ENCODE results near the gene PVALB.

The PVALB gene

DNA sequence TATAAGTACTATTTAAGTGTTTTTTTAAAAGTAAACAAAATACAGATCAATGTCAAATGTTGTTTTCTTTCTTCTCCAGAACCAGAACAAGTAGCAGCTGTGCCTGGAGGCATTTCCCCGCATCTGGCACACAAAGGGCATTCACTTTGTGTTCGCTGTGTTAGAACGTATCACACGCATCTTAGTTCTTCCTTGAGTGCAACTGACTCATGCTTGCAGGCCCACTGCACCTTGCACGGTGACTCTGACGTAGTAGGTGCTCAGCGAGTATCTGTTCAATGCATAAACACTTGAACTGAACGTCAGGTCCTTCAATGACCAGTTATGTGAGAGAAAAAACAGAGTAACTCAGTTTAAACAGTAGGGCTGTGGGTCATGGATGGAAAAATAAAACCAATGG, 44.4 kb downstream of the PVALB start:
- DNase-seq (ENCODE audit: low spot score) = no peak

DNA sequence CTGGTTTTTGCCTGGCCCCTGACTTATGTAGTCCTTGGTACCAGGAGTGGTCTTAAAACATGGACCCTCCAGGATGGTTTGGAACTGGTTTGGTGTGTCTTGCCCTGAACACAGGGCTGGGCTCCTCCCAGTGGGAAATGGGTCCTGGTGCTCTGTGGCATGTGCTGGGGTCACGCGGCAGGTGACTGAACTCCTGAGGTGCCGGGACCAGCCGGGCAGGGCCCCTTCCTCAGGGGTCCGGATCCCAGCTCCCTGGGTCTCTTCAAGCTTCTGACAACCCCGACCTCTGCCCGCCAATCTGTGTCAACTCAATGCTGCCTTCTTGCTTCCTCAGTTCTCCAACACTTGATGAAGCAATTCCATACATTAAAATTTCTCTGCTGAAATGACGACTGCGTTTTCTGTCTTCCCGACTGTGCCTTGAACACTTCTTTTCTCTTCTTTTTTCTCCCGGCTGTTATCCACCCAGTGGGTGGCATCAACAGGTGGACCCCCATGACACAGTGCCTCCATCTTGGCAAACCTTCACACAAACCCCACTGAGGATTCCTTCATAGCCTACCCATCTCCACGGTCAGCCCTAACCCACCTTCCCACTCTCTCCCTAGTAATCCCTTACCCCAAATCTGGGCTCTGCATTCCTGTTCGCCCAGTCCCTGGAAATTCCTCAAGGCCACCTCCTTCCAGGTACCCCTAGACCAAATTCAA, 45.3 kb downstream of the PVALB start:
- DNase-seq (ENCODE audit: low spot score) = no peak

DNA sequence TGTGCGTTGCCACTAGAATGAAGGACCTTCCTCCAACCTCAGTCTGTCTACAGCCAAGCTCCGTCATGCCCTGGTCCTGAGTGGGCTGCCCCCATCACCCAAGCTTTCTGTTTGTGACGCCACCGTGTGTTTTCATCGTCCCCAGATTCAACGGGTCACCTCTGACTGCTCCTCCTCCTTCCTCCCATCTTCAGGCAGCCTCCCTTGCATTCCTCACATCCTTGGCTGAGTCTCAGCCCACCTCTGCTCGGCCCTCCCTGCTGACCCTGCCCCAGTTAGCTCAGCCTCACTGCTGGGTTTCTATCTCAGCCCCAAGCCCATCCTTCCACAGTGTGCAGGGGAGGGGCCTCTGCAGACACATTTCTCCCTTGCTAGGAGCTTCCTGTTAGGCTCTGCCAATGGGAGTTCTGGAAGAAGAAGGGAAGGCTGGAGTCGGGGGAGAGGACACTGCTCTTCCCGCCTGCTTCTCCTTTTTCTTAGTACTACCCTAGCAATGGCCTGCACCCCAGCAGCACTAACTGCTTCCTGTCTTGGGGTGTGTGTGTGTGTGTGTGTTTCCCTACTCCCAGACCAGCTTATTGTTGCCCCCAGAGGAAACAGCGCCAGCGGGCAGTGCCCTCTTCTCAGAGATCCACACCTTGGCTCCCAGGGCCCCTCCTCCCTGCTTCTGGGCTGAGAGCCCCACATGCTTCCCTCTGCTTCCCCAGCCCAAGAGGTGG, 46.2 kb downstream of the PVALB start:
- no peak for DNase-seq (ENCODE audit: low spot score)

DNA sequence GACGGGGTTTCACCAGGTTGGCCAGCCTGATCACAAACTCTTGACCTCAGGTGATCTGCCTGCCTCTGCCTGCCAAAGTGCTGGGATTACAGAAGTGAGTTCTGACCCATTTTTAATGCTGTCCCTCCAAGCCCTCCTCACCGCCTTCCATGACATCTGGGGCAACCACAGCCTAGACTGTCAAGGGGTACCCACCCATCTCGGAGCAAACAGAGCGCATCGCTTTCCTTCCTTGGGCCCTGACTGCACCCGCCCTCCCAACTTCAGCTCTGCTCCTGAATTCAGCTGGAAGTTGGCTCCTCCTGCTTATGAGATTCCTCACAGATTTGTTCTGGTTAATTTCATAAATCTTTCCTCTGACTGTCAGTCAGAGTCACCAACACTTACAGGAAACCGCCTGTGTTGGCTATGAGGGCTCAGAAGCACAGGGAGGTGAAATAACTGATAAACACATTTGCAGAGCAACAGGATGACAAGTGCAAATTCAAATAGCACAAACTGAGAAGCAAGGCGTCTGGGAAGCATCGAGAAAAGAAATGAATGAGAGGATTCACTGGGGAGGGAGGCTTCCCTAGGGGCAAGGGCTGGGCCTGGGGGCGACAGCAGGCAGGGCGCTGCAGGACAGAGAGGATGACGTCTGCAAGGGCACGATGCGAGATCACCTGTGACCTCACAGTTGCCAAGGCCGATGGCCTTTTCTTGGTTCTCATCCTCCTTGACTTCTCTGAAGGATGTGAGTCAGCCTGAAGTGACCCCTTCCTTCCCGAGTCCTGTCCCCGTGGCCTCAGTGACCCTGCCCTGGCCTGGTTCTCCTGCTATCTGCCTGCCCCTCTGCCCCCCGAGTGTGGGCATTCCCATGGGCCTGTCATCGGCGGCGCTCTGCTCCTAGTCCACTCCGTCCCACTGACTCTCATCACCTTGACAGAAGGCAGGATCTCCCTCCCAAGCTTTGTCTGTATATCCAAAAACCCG, 47.0 kb downstream of the PVALB start:
- DNase-seq (ENCODE audit: low spot score) = no peak

DNA sequence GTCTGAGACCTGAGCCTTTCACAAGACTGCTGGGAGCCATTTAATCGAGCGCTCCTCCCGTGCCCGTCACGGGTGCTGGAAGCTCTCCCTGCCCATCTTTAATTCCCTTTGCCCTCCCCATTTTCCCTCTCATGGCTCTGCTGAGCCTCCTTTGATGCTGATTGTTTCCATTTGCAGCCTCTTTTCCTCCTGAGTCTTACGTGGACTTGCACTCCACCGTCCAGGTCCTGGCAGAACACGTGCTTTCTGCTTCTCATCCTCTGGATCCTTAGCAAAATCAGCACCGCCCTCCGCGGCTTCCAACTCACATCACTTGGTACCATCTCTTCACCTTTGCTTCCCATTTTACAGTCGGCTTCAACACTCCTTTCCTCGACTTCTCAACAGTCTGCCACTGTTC, 48.2 kb downstream of the PVALB start:
- DNase-seq (ENCODE audit: low spot score) = no peak

DNA sequence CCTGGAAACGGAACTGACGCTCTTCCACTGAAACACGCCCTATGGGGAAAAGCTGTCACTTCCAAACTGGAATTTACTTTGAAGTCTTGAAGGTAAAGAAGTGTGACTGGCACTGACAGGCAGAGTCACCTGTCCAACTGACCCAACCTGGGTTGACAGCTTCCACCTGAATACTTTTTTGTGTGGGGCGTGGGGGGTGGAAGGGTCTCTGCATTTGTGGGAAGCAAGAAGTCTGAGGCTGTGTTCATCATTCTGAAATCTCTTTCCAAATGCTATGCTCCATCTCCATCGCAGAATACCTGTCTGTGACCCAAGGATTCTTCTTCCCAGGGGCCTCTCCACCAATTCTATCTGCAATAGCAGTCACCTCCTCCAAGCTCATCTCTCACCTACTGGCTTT, 48.7 kb downstream of the PVALB start:
- no peak for DNase-seq (ENCODE audit: low spot score)

DNA sequence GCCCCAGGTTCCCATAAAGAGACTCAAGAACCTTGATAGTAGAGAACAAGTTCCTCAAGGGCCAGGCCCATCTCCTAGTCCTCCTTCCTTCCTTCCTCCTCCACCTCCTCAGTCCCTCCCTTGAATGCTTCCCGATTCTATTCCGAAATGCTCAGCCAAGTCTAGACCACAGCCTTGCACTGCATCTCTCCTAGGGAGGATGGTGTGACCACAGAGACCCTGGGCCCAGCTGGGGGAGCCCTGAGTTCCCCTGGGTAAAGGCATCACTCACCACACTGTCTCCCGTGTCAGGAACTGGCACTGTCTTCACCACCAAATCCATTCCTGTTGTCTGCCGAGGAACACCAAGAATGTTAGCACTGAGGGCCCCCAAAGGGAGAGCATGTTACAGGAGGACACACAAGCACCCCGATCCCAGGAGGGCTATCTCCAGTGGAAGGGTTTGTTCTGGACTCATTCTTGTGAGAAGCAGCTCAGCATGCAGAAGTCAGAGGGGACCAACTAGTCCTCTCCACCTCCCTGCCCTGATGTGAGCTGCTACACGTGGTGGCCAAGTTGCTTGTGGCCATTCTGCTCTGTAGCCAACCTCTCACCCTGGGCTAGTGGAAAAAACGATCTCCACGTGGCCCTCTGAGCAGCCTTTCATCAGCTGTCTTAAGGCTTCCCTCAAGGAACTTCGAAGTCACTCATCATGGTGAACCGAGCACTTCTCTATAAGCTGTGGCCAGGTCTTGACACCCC, 49.6 kb downstream of the PVALB start:
- DNase-seq (ENCODE audit: low spot score) = no peak

DNA sequence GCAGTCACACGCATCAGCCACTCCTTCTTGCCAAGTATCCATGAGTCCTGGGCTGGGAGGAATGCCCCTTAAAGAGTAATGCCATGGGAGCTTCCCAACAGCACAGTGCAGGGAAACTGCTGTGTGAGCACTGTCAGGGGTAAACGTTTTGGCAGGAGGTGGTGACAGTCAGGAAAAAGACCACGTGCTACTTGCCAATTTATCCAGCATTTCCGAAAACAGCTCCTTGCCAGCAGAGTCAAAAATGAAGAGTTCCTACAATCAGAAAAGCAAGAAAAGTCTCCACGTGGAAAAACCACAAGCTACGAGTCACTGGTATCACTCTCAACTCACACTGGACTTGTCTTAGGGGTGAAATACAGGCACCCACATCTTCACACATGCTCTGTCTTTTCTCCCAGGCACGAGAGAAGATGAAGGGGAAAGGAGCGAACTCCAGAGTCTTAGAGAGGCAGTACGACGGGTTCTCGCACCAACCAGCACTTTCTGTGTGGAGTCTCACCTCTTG, 50.8 kb downstream of the PVALB start:
- no peak for DNase-seq (ENCODE audit: low spot score)

DNA sequence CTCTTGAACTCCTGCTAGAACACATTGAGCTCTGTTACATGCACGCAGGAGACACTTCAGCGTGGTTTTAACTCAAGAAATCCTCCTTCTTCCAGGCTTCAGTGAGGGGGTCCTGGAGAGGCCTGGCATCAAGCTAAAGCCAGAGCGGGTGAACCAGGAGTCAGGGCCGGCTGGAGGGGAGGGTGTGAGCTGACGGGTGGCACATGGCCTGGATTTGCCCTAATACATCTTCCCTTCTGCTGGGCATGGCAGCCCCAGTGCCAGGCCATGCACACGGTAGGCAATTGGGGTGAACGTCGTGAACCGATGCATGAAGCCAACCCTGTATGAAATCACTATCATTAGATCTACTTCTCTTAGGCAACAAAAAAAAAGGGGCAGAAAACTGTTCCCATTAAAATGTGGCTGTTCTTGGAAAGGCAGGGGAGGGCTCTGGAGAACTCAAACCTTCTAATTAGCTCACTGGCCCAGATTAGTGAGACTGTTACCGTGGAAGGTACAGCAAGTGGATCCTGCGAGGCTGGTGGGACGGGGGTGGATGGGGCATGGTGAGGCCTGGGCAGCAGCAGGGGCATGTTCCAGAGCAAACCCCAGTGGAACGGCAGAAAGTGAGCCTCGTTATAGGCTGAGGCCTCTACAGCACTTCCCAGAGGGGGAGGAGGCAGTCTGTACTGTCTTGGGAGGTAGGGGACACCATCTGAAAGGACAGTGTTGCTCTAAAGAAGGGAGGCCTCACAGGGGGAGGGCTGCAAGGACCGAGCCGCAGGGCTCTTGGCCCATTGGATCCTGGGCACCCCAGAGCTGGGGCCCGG, 51.5 kb downstream of the PVALB start:
- no peak for DNase-seq (ENCODE audit: low spot score)

DNA sequence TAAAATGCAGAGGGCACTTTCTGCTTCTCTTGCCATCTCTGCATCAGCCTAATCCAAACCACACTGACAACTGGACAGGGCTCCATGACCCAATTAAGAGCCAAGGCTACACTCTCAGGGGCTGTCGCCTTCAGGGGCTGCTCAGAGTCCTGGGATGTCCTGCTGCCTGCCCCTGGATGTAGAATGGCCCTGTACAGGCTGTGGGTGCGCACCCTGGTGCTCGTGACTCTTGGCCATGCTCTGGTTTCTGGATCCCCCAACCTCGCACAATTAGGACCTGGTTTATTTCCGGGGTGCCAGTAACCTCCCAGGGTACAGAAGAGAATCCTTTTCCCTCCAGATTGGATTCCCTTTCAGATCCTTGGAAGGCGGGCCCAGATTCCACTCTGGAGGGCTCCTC, 52.2 kb downstream of the PVALB start:
- no peak for DNase-seq (ENCODE audit: low spot score)

DNA sequence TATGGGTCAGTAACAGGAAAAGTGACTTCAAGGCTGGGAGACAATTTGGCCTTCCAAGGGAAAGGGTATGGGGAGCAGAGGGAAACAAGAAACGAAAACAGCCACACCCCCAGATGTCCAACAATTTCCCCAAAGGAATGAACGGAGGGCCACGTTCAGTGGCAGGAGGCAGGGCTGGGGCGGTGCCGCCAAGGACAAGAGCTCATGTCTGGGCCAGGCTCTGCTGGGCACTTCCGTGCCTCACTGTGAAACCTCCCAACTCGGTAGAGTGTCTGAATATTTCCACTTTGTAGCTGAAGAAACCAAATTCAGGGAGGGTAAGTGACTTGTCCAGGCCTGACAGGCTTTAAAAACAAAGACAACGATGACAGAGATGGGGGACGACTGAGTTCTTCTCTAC, 52.8 kb downstream of the PVALB start:
- no peak for DNase-seq (ENCODE audit: low spot score)

DNA sequence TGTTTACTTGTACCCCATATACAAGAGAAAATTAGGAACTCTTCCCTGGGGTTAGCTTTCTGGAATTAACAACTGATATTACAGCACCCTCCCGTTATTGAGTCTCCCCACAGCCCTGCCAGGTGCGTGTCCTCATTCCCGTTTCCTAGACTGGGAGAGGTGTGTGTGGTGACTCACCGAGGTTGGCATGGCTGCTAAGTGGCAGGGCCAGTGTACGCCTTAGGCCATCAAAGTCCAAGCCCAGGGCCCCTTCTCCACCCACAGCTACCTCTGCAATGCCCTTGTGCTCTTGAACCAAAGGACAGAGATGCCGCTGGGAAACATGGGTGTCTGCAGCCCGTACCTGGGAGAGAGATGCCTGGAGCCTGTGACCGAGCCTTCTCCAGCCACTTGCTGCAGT, 53.3 kb downstream of the PVALB start:
- no peak for DNase-seq (ENCODE audit: low spot score)

DNA sequence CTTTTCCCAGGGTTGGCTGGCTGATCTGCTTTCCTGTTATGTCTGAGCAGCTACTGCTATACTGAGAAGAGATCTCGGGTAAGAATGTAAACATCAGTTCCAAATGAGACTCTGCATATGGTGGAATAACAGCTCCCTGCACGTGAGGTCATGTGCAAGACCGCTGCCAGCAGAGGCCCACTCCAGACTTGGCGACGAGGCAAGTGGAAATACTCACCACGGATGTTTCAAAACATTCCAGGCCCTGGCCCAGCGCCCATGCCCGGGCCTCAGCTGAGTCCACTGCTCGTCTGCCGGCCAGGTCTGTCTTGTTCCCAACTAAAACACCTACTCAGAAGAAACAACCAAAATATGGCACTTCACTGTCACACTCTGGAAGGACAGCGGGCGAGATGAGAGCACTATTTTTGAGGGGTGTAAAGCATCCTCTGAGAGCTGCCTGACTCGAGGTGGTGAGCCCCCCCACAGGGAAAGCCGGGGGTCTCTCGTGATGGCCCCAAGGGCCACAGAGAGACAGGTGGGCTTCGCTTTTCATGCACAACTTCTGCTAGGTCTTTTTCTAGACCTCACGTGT, 54.1 kb downstream of the PVALB start:
- no peak for DNase-seq (ENCODE audit: low spot score)

DNA sequence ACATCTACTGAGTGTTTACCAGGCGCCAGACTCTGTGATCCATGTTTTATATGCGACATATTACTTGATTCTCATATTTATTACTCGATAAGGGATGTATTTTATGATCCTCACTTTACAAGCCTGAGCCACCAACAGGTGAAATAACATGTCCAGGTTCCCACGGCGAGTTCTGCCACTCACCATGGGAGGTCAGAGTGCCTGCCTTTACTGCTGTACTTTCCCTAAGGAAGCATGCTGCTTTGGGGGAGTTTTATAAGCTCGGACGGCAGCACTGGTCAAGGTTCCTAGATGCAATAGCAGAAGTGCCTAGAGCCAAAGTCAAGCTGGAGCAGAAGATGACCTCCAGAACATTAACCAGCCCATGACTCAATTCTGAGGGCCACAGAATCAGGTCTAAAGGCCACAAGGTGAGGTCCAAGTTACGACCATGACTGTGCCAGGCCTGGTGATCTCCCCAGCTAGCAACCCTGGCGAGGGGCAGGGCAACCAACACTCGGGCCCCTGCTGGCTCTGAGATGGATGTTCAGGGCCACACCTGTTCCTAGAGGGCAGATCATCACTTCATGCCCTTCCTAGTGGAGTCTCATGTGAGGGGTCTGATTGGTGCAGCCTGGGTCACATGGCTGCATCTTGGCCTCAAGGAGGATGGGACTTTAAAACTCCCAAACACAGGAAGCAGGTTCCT, 55.1 kb downstream of the PVALB start:
- no peak for DNase-seq (ENCODE audit: low spot score)

DNA sequence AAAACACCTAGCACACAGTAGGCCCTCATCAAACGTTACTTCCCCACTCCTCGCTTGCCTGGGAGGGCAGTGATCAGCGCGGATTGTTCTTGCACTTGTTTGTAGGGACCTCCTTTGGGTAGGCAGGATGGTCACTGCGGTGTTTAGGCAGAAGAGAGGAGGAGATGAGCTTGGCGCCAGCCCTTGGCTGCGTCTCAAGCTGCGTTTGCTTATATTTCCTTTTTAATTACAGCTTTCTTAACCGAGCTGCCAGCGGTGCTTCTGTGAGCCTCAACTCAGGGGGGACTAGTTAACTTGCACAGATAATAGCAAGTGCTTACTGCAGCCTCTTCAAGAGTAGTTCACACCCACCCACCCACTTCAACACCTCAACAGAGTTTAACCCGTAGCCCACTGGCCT, 56.0 kb downstream of the PVALB start:
- DNase-seq (ENCODE audit: low spot score) = no peak

DNA sequence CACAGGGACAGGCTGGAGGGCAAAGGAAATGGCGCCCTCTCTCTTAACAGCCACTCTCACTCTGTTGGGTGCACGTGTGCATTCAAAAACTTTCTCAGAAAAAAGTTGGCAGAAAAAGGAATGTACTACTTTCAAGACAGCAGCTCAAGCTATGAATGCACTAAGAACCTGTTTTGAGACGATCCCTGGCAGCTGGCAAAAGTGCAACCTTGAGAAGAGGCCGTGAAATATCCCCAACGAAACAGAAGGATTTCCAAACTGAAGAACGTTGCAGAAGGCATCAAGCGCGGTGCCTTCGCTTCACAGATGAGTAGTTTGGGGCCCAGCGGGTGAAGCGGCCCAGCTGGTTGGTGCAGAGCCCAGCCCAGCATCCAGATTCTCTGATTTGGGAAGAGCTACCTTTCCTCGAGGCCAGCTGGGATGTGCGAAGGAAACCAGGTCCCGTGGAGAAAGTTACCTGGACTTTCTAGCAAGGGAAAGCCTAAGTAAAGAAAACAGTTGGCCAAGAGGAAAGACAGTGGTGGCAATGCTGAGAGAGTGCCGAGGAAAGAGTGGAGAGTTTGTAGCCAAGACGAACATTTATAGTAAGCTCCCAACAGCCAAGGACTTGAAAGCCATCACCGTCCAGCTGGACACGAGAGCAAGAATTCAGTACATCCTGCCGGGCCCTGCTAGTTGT, 57.2 kb downstream of the PVALB start:
- no peak for DNase-seq (ENCODE audit: low spot score)

DNA sequence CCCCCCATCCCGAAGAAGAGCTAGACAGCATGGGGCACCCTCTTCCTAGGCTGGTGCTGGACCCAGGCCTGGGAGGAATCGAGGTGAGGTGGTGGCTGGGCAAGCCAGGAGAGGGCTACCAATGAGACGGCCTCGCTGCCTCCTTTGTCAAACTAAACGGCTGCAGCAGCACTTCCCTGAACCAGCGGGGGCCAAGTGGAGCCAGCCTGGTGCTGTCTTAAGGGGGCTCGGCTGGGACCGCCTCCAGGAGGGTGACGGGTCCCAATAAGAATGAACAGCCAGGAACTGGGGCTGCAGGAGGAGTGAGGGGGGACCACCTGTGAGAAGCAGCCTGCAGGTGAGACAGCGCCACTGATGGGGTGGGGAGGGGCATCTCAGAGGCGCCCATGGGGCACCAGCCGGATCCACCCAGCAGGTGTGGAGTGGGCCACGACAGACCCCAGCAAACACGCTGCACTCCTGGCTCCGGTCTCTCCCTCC, 58.0 kb downstream of the PVALB start:
- DNase-seq (ENCODE audit: low spot score) = no peak

DNA sequence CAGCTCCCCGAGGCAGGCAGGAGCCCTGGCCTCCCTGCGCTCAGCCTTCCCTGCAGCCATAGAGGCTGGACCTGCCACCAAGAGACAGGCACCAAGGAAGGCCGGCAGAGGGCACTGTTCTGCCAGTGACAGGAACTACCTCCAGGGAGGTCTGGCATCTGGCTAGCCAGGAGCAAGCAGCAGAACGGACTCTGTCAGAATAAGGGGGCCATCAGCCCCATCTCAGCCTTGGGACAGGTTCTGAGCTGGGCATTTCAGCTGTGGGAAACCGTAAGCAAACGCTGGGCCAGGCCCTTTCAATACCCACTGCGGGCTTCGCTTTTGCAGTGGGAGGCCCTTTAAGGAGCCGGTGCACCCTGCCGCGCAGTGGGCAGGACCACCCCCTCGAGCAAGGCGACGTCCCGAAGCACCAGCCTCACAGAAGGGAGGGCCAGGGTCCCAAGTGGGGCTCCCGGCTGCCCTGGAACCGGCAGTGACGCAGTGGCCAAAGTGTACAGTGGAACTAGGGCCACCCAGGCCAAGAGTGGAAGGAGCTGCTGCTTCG, 59.1 kb downstream of the PVALB start:
- DNase-seq (ENCODE audit: low spot score) = peak; percentile 45

Data from putamen (tissue), 1 donor.